Endothelial cell of umbilical vein (primary cell): ENCODE measurements around the gene MRPL4. TPM values are rescaled to one million over a fixed set of nuclear protein-coding genes. Genes with fewer than 3 reads are reported as not detected.

Experiments
- BruUV-seq: library from RNA; stranded (reverse); fragments of 400-500 nt; replicated peaks from 2 replicates; lab custom pipeline; 2021; lab: Mats Ljungman, UMichigan
- CTCF ChIA-PET: fragments of 300-600, 350-600 bp; sonication (Branson Sonifier 250); formaldehyde crosslinking; loops from one replicate; lab custom pipeline; 2021; ENCODE audit warnings: antibody characterized with exemption, inconsistent platforms; lab: Charles Lee
- POLR2A ChIA-PET: fragments of 300-600, 350-600 bp; sonication (Branson Sonifier 250); formaldehyde crosslinking; loops from one replicate; lab custom pipeline; 2021; ENCODE audit warnings: antibody characterized with exemption, inconsistent platforms; lab: Charles Lee
- DNase-seq: peaks from one replicate; pipeline ENCODE4 v3.0.0-alpha.2; 2011; ENCODE audit warnings: low read depth, low spot score
- FAIRE-seq: peaks from 2 replicates; lab custom pipeline; 2011; peaks lifted over from hg19 to GRCh38; lab: Jason Lieb, UNC
- H2AFZ ChIP-seq: 2 replicates; pipeline ENCODE4 v1.6.0; 2012; ENCODE audit warnings: low read depth, low read length, control low read depth, inconsistent platforms
- H3K27ac ChIP-seq: 2 replicates; pipeline ENCODE4 v1.5.1; 2011; ENCODE audit warnings: low read depth, mild to moderate bottlenecking, control low read depth, low read length, moderate library complexity; ENCODE audit not compliant: insufficient read depth
- H3K27me3 ChIP-seq, 2 experiments: 2 replicates each; pipeline versions ENCODE4 v1.6.0 to v1.6.1; 2011; ENCODE audit warnings: low read length in 2 of 2, mixed read lengths in 1 of 2; ENCODE audit not compliant: control insufficient read depth in 2 of 2, insufficient read depth in 2 of 2
- H3K36me3 ChIP-seq, 2 experiments: 2 replicates in 1 of 2; 3 replicates in 1 of 2; pipeline ENCODE4 v1.5.1; 2011; ENCODE audit warnings: low read length in 2 of 2, mild to moderate bottlenecking in 1 of 2, moderate library complexity in 1 of 2; ENCODE audit not compliant: control insufficient read depth in 2 of 2, insufficient read depth in 2 of 2; ENCODE audit errors: extremely low read depth in 1 of 2
- H3K4me1 ChIP-seq: 3 replicates; pipeline ENCODE4 v1.5.1; 2011; ENCODE audit warnings: mild to moderate bottlenecking, low read length; ENCODE audit not compliant: control insufficient read depth, insufficient read depth; ENCODE audit errors: extremely low read depth
- H3K4me2 ChIP-seq: 2 replicates; pipeline ENCODE4 v1.6.1; 2011; ENCODE audit warnings: low read length, control low read depth, mixed read lengths; ENCODE audit not compliant: insufficient read depth
- H3K4me3 ChIP-seq, 3 experiments: fragments of 200-600 bp in 1 of 3; sonication (generic), shearing (Covaris generic) in 1 of 3; replicated peaks in 1 of 3; 2 replicates each; pipeline ENCODE4 v1.5.1; 2011 to 2016; ENCODE audit warnings: control low read depth in 3 of 3, low read length in 3 of 3, mild to moderate bottlenecking in 2 of 3, inconsistent platforms in 1 of 3, low read depth in 1 of 3, moderate library complexity in 1 of 3; ENCODE audit not compliant: insufficient read depth in 1 of 3
- H3K79me2 ChIP-seq: 2 replicates; pipeline ENCODE4 v1.6.0; 2012; ENCODE audit warnings: low read length, inconsistent platforms; ENCODE audit not compliant: control insufficient read depth, insufficient read depth
- H3K9ac ChIP-seq: replicated peaks from 2 replicates; pipeline ENCODE3; 2011; ENCODE audit warnings: low read length, control low read depth; ENCODE audit not compliant: insufficient read depth; ENCODE audit errors: extremely low read depth
- H3K9me1 ChIP-seq: replicated peaks from 3 replicates; pipeline ENCODE4 v1.6.0; 2011; ENCODE audit warnings: mild to moderate bottlenecking, low read length; ENCODE audit not compliant: control insufficient read depth, insufficient read depth; ENCODE audit errors: extremely low read depth
- H3K9me3 ChIP-seq: replicated peaks from 2 replicates; pipeline ENCODE4 v1.5.1; 2012; ENCODE audit warnings: low read length, inconsistent platforms; ENCODE audit not compliant: control insufficient read depth, insufficient read depth
- H4K20me1 ChIP-seq: replicated peaks from 2 replicates; pipeline ENCODE3; 2011; ENCODE audit warnings: mild to moderate bottlenecking, low read length; ENCODE audit not compliant: control insufficient read depth, insufficient read depth; ENCODE audit errors: extremely low read depth
- EZH2 ChIP-seq: IDR thresholded peaks from 2 replicates; pipeline ENCODE4 v1.6.1; 2012; ENCODE audit warnings: borderline replicate concordance, low read depth, mild to moderate bottlenecking, moderate library complexity, low read length, inconsistent platforms; ENCODE audit not compliant: severe bottlenecking
- FOS ChIP-seq: IDR thresholded peaks from 2 replicates; pipeline ENCODE4 v1.6.1; 2011; ENCODE audit warnings: mild to moderate bottlenecking, low read length, moderate library complexity, borderline replicate concordance; ENCODE audit not compliant: insufficient read depth
- JUN ChIP-seq: IDR thresholded peaks from 2 replicates; pipeline ENCODE4 v1.6.1; 2011; ENCODE audit warnings: borderline replicate concordance, low read depth; ENCODE audit not compliant: insufficient read length, insufficient read depth
- POLR2A ChIP-seq: IDR thresholded peaks from 2 replicates; pipeline ENCODE4 v1.6.1; 2012; ENCODE audit warnings: low read depth, mild to moderate bottlenecking, control low read depth, low read length
- POLR2AphosphoS5 ChIP-seq: IDR thresholded peaks from 2 replicates; pipeline ENCODE4 v1.6.1; 2012; ENCODE audit warnings: low read depth, mild to moderate bottlenecking, control low read depth, low read length, moderate library complexity; ENCODE audit not compliant: insufficient read depth
- dilution Hi-C: fragments of 300-500 bp; cut with MboI; formaldehyde crosslinking; loops from one replicate; pipeline ENCODE4 v1.15.0; 2019; ENCODE audit warnings: low sequenced_read_pairs; ENCODE audit not compliant: extremely low pct_ligation_motif_present
- intact Hi-C: fragments of 100-400 bp; cut with micrococcal nuclease; formaldehyde crosslinking; loops from one replicate; pipeline ENCODE4 v1.10.0; 2022
- polyA plus RNA-seq, 4 experiments: library from polyadenylated mRNA; depleted of rRNA in 3 of 4; stranded (reverse) in 3 of 4; unstranded in 1 of 4; fragments of >200 nt; gene quantifications; 2 replicates each; pipeline versions ENCODE4 v1.2.1 to v1.2.3, GENCODE V29; 2011 to 2012; ENCODE audit warnings: missing spikeins in 1 of 4
- total RNA-seq: library from RNA; stranded (reverse); gene quantifications from 2 replicates; pipeline ENCODE4 v1.2.3, GENCODE V29; 2021
- TF ChIP-seq, protein P1 (sequence below): IDR thresholded peaks from 2 replicates; pipeline ENCODE4 v1.6.1; 2011; ENCODE audit not compliant: insufficient read depth, insufficient read length
- TF ChIP-seq, protein P2 (sequence below), 2 donors: IDR thresholded peaks; 1 replicate in 1 of 2; 2 replicates in 1 of 2; pipeline ENCODE4 v1.5.1; 2011; ENCODE audit warnings: low read length in 2 of 2, mild to moderate bottlenecking in 2 of 2, moderate library complexity in 2 of 2, control low read depth in 1 of 2, inconsistent platforms in 1 of 2, low read depth in 1 of 2; ENCODE audit not compliant: insufficient read depth in 1 of 2; ENCODE audit errors: extremely low read depth in 1 of 2

Gene MRPL4
- total and polyA plus RNA-seq, 2 donors (not counting 3 experiments of a cell fraction or from before 2014, with no cell fraction given) = 70.4 to 118 TPM

DNA sequence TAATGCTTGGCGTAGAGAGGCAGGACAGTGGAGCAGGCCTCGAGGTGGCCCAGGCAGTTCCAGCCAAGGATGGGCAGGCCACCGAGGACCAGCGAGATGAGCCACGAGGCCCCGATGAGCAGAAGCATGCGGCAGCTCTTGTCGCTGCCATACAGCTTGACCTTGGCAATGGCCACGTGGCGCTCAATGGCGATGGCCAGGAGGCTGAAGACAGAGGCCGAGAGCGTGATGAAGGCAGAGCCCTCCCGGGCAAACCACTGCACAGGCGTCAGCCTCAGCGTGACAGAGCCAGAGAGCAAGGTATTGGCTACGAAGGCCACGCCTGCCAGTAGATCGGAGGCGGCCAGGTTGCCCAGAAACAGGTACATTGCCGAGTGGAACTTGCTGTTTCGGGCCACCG, 27.7 kb upstream of the MRPL4 start:
- H4K20me1 ChIP-seq = no peaks in the 10 kb centered on the region
- H3K27me3 ChIP-seq = no peaks in the 10 kb centered on the region
- H3K9me1 ChIP-seq = no peaks in the 10 kb centered on the region
- no peaks in the 10 kb centered on the region for H3K4me1 ChIP-seq
- TF ChIP-seq, protein P1, sequence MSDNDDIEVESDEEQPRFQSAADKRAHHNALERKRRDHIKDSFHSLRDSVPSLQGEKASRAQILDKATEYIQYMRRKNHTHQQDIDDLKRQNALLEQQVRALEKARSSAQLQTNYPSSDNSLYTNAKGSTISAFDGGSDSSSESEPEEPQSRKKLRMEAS = no peak
- TF ChIP-seq POLR2AphosphoS5 (no peak), POLR2A (no peak), FOS (no peak), JUN (no peak), EZH2 (no peak)
- TF ChIP-seq, protein P2, sequence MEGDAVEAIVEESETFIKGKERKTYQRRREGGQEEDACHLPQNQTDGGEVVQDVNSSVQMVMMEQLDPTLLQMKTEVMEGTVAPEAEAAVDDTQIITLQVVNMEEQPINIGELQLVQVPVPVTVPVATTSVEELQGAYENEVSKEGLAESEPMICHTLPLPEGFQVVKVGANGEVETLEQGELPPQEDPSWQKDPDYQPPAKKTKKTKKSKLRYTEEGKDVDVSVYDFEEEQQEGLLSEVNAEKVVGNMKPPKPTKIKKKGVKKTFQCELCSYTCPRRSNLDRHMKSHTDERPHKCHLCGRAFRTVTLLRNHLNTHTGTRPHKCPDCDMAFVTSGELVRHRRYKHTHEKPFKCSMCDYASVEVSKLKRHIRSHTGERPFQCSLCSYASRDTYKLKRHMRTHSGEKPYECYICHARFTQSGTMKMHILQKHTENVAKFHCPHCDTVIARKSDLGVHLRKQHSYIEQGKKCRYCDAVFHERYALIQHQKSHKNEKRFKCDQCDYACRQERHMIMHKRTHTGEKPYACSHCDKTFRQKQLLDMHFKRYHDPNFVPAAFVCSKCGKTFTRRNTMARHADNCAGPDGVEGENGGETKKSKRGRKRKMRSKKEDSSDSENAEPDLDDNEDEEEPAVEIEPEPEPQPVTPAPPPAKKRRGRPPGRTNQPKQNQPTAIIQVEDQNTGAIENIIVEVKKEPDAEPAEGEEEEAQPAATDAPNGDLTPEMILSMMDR (IDR thresholded peaks at IDR 0.05; ENCODE audit: extremely low read depth in 1 of 2, insufficient read depth in 1 of 2, low read depth in 1 of 2, low read length in 2 of 2) = no peak
- H3K79me2 ChIP-seq = no peaks in the 10 kb centered on the region
- no peak overlapping the region for H3K4me3 ChIP-seq
- no peak overlapping the region for H2AFZ ChIP-seq
- dilution Hi-C loops (no loop called here), intact Hi-C loops (no loop called here)
- FAIRE-seq (no peak), DNase-seq (no peak)
- no peak overlapping the region for H3K9ac ChIP-seq
- no TSS peak for BruUV-seq
- ChIA-PET CTCF (interaction anchor here (7.0 kb wide), 1 partner anchor 26 kb away, joined by 48 read pairs; no protein-coding TSS in a partner anchor), POLR2A (no interaction called here)
- H3K4me2 ChIP-seq = no peak overlapping the region
- no peak overlapping the region for H3K27ac ChIP-seq
- H3K36me3 ChIP-seq = no peaks in the 10 kb centered on the region
- no peaks in the 10 kb centered on the region for H3K9me3 ChIP-seq
